OCI-LY7 (cell line): Measurements from ENCODE around the gene NIM1K. TPM values are rescaled to one million over a fixed set of nuclear protein-coding genes. Genes with fewer than 3 reads are reported as not detected.
"Not testable (repeated sequence)": the region's sequence is repeated elsewhere in the genome, so short reads cannot be mapped to it uniquely, and the experiment has no call there.

ENCODE experiments used
- BruUV-seq: library from RNA; stranded (reverse); fragments of 400-500 nt; replicated peaks from 2 replicates; lab custom pipeline; 2021; lab: Mats Ljungman, UMichigan
- CTCF ChIA-PET: fragments of 300-600 bp; sonication (Branson Sonifier 250); formaldehyde crosslinking; loops from one replicate; lab custom pipeline; 2022; ENCODE audit warnings: antibody characterized with exemption; ENCODE audit not compliant: unreplicated experiment; lab: Charles Lee
- POLR2A ChIA-PET: fragments of 300-600 bp; sonication (Branson Sonifier 250); formaldehyde crosslinking; loops from one replicate; lab custom pipeline; 2022; ENCODE audit warnings: antibody characterized with exemption; lab: Charles Lee
- DNase-seq: peaks from one replicate; pipeline ENCODE4 v3.0.0-alpha.2; 2015; ENCODE audit warnings: low spot score
- H2AFZ ChIP-seq: fragments of 200-600 bp; sonication (generic), shearing (Covaris generic); 2 replicates; pipeline ENCODE4 v1.6.1; 2014; ENCODE audit warnings: mild to moderate bottlenecking, antibody characterized with exemption, low read length, moderate library complexity
- H3K27ac ChIP-seq: fragments of 200-600 bp; sonication (generic); 2 replicates; pipeline ENCODE4 v1.5.1; 2014; ENCODE audit warnings: mixed run types, low read depth, mild to moderate bottlenecking, moderate library complexity, low read length, inconsistent platforms; ENCODE audit not compliant: poor library complexity, severe bottlenecking
- H3K36me3 ChIP-seq: fragments of 200-600 bp; sonication (generic); 2 replicates; pipeline ENCODE4 v1.6.1; 2014; ENCODE audit warnings: mild to moderate bottlenecking, antibody characterized with exemption, low read length, moderate library complexity, mixed read lengths; ENCODE audit not compliant: insufficient read depth
- H3K4me1 ChIP-seq: fragments of 200-600 bp; sonication (generic); 2 replicates; pipeline ENCODE4 v1.5.1; 2014; ENCODE audit warnings: mild to moderate bottlenecking, low read length; ENCODE audit not compliant: insufficient read depth, poor library complexity, severe bottlenecking
- H3K4me2 ChIP-seq: fragments of 200-600 bp; sonication (generic); 2 replicates; pipeline ENCODE4 v1.6.1; 2014; ENCODE audit warnings: mild to moderate bottlenecking, low read length
- H3K4me3 ChIP-seq: fragments of 200-600 bp; sonication (generic); 2 replicates; pipeline ENCODE4 v1.5.1; 2014; ENCODE audit warnings: mild to moderate bottlenecking, low read depth, low read length; ENCODE audit not compliant: poor library complexity, severe bottlenecking
- H3K79me2 ChIP-seq: fragments of 200-600 bp; sonication (generic); 2 replicates; pipeline ENCODE4 v1.6.1; 2016; ENCODE audit warnings: low read depth, mild to moderate bottlenecking, low read length, moderate library complexity, mixed read lengths; ENCODE audit not compliant: insufficient read depth
- H3K9me2 ChIP-seq: fragments of 200-600 bp; sonication (generic); 2 replicates; pipeline ENCODE4 v1.6.1; 2016; ENCODE audit warnings: mild to moderate bottlenecking, low read length, mixed read lengths; ENCODE audit not compliant: insufficient read depth
- H3K9me3 ChIP-seq: fragments of 200-600 bp; sonication (generic); 2 replicates; pipeline ENCODE4 v1.6.1; 2014; ENCODE audit warnings: mild to moderate bottlenecking, mixed run types, low read length, mixed read lengths
- H4K20me1 ChIP-seq: fragments of 200-600 bp; sonication (generic); 2 replicates; pipeline ENCODE4 v1.6.1; 2014; ENCODE audit warnings: mild to moderate bottlenecking, antibody characterized with exemption, low read length, moderate library complexity, mixed read lengths; ENCODE audit not compliant: insufficient read depth
- EZH2phosphoT487 ChIP-seq: fragments of 200-600 bp; sonication (generic); IDR thresholded peaks from 2 replicates; pipeline ENCODE4 v1.6.1; 2018; ENCODE audit warnings: low read depth, borderline replicate concordance, mild to moderate bottlenecking, mixed run types, antibody characterized with exemption, low read length, moderate library complexity, mixed read lengths
- intact Hi-C: fragments of 100-400 bp; cut with micrococcal nuclease; formaldehyde crosslinking; loops from one replicate; pipeline ENCODE4 v1.10.0; 2022; ENCODE audit not compliant: unreplicated experiment
- total RNA-seq, 2 experiments: library from RNA; depleted of rRNA in 1 of 2; stranded (reverse); fragments of >200 nt in 1 of 2; shearing (Covaris generic) in 1 of 2; gene quantifications; 2 replicates each; pipeline ENCODE4 v1.2.3, GENCODE V29; 2014 to 2022
- TF ChIP-seq, protein P1 (sequence below): fragments of 200-600 bp; sonication (generic); conservative IDR thresholded peaks from 2 replicates; pipeline ENCODE4 v1.5.1; 2014; ENCODE audit warnings: mild to moderate bottlenecking, antibody characterized with exemption, low read length, moderate library complexity, mixed read lengths

Gene NIM1K
- total RNA-seq, 2 experiments from 2014 or later, result 0.41 to 0.68 TPM

DNA sequence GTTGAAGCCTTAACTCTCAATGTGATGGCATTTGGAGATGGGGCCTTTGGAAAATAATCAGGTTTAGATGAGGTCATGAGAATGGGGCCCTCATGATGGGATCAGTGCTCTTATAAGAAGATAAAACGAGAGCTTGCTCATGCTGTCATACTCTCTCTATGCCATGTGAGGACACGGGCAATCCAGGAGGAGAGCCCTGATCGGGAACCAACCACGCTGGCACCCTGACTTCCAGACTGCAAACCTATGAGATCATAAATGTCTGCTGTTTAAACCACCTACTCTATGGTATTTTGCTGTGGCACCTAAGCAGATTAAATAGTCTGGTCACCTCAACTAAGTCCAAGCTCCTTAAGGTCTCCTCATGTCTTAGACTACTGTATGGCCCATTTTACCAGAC, 111.2 kb downstream of the NIM1K start:
- no peak overlapping the region for H2AFZ ChIP-seq
- peaks cover 17% of the 10 kb centered on the region for H3K4me1 ChIP-seq
- no peak overlapping the region for H3K4me3 ChIP-seq
- no peaks in the 10 kb centered on the region for H3K9me2 ChIP-seq
- no peaks in the 10 kb centered on the region for H3K9me3 ChIP-seq
- POLR2A ChIA-PET, result interaction anchor here (1.0 to 2.0 kb wide), 3 partner anchors 9 to 33 kb away, joined by 3 to 10 read pairs (median 5); no protein-coding TSS in a partner anchor
- H4K20me1 ChIP-seq, result peaks cover 16% of the 10 kb centered on the region; the same call in 1 of the 2 replicates
- no peak for DNase-seq
- H3K4me2 ChIP-seq, result no peak overlapping the region
- H3K27ac ChIP-seq, result no peak overlapping the region
- no TSS peak for BruUV-seq
- CTCF ChIA-PET, result no interaction called here
- intact Hi-C loops, result loop anchor here (5.0 kb wide), 1 partner anchor 299 kb away; the partner anchor contains the start of gene NNT
- H3K79me2 ChIP-seq, result peaks cover 85% of the 10 kb centered on the region; the same call in 1 of the 2 replicates
- peaks cover 87% of the 10 kb centered on the region for H3K36me3 ChIP-seq
- no peak for TF ChIP-seq EZH2phosphoT487
- TF ChIP-seq, protein P1, sequence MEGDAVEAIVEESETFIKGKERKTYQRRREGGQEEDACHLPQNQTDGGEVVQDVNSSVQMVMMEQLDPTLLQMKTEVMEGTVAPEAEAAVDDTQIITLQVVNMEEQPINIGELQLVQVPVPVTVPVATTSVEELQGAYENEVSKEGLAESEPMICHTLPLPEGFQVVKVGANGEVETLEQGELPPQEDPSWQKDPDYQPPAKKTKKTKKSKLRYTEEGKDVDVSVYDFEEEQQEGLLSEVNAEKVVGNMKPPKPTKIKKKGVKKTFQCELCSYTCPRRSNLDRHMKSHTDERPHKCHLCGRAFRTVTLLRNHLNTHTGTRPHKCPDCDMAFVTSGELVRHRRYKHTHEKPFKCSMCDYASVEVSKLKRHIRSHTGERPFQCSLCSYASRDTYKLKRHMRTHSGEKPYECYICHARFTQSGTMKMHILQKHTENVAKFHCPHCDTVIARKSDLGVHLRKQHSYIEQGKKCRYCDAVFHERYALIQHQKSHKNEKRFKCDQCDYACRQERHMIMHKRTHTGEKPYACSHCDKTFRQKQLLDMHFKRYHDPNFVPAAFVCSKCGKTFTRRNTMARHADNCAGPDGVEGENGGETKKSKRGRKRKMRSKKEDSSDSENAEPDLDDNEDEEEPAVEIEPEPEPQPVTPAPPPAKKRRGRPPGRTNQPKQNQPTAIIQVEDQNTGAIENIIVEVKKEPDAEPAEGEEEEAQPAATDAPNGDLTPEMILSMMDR, result no peak

DNA sequence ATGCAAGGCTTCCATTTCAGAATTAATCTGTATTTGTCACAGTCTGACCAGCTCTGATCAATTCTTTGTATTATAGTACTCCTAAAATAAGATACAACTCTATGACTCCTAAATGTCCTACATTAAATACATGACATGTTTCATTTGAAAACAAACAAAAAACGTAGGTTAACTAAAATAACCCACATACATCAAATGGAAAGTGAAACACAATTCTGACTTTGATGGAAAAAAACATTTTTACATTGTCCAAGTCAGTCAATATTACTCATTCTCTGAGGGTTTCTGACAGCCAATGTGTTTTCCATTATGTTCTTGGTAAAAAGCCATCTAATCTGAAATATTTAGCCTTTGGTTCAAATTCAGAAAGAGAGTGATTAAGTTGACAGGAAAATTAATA, 112.5 kb downstream of the NIM1K start:
- Histone ChIP-seq H4K20me1 (peaks cover 18% of the 10 kb centered on the region; the same call in 1 of the 2 replicates), H3K36me3 (peaks cover 86% of the 10 kb centered on the region), H3K9me3 (no peaks in the 10 kb centered on the region), H3K27ac (no peak overlapping the region), H3K4me2 (no peak overlapping the region), H3K4me1 (peaks cover 27% of the 10 kb centered on the region), H2AFZ (no peak overlapping the region), H3K4me3 (no peak overlapping the region), H3K9me2 (no peaks in the 10 kb centered on the region), H3K79me2 (peaks cover 97% of the 10 kb centered on the region)
- ChIA-PET POLR2A (interaction anchor here (1.0 kb wide), 2 partner anchors 9 to 180 kb away, joined by 3 read pairs; partner anchors contain the start of gene HMGCS1), CTCF (no interaction called here)
- no TSS peak for BruUV-seq
- no peak for DNase-seq
- intact Hi-C loops, result loop anchor here (5.0 kb wide), 1 partner anchor 298 kb away; the partner anchor contains the start of gene NNT
- TF ChIP-seq EZH2phosphoT487, result no peak
- TF ChIP-seq, protein P1, result no peak

DNA sequence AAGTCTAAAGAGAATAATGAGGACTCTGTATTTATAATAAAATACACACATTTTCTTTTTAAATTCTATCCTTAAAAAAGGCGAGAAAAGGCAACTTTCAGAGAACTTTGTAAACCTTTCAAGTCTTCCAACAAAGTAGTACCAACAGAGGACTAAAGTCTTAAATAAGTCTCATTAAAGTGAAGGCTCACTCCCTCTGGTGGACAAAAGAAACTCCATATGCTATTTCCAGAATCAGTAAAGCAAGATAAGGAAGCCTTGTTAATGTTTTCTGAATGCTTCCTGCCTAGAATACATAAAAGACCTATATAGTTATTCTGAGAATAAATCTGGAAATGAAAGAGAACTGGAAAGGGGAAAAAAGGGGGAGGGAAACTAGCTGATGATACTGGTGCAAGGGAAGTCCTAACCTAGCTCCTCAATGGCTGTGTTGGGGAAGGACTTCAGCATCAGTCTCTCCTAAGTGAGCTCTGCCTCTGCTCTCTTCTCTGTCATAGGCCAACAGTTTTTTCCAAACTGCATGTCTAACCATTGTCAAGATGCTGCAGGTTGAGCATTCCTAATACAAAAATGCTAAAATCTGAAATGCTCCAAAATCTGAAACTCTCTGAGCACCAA, 114.0 kb downstream of the NIM1K start:
- DNase-seq, result peak; percentile 74
- 0 out of 2 replicates have a peak overlapping the region, but pooled peaks have one; percentile 8 for H3K4me2 ChIP-seq
- ChIA-PET CTCF (no interaction called here), POLR2A (interaction anchor here (0.6 to 2.6 kb wide), 3 partner anchors 10 to 265 kb away, joined by 3 to 8 read pairs (median 3); no protein-coding TSS in a partner anchor)
- intact Hi-C loops, result no loop called here
- peak overlapping the region; percentile 4 for H3K27ac ChIP-seq
- TF ChIP-seq, protein P1, result peak; percentile 89
- no peak for TF ChIP-seq EZH2phosphoT487
- H4K20me1 ChIP-seq, result peaks cover 29% of the 10 kb centered on the region; the same call in 1 of the 2 replicates
- no peak overlapping the region for H2AFZ ChIP-seq
- H3K9me2 ChIP-seq, result no peaks in the 10 kb centered on the region
- peaks cover 98% of the 10 kb centered on the region for H3K79me2 ChIP-seq
- H3K36me3 ChIP-seq, result peaks cover 86% of the 10 kb centered on the region
- no peaks in the 10 kb centered on the region for H3K9me3 ChIP-seq
- peaks cover 41% of the 10 kb centered on the region for H3K4me1 ChIP-seq
- no peak overlapping the region for H3K4me3 ChIP-seq
- BruUV-seq, result no TSS peak

DNA sequence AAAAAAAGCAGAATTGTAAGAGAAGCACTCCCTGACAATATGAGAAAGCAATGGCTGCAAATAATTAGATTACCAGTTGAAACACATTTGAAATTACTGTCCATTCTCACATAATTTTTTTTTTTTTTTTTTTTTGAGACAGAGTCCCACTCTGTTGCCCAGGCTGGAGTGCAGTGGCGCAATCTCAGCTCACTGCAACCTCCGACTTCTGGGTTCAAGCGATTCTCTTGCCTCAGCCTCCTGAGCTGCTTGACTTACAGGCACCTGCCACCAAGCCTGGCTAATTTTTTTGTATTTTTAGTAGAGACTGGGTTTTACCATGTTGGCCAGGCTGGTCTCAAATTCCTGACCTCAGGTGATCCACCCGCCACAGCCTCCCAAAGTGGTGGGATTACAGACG, 114.9 kb downstream of the NIM1K start:
- H3K27ac ChIP-seq, intact Hi-C loops, H2AFZ ChIP-seq, H3K9me3 ChIP-seq, H3K9me2 ChIP-seq, CTCF ChIA-PET, H3K4me2 ChIP-seq, DNase-seq, H3K4me3 ChIP-seq, BruUV-seq: not testable (repeated sequence)
- POLR2A ChIA-PET, result interaction anchor here (0.7 to 2.6 kb wide), 2 partner anchors 11 to 343 kb away, joined by 3 to 8 read pairs; no protein-coding TSS in a partner anchor
- Histone ChIP-seq H3K79me2 (peaks cover 98% of the 10 kb centered on the region), H3K4me1 (peaks cover 50% of the 10 kb centered on the region), H3K36me3 (peaks cover 86% of the 10 kb centered on the region), H4K20me1 (peaks cover 38% of the 10 kb centered on the region; the same call in 1 of the 2 replicates)
